Psoas muscle (tissue), 8 donors: ENCODE data around the gene EPB41L4B. TPM values are rescaled to one million over a fixed set of nuclear protein-coding genes. Genes with fewer than 3 reads are reported as not detected.

ENCODE experiments used
- ATAC-seq, 4 donors: fragments of 200-7000 bp; cut with Tn5 transposase; one replicate each; pipeline ENCODE4 v1.9.1; 2020; ENCODE audit warnings: moderate library complexity in 3 of 4, mild to moderate bottlenecking in 2 of 4
- DNase-seq, 2 donors: peaks; one replicate each; pipeline ENCODE4 v3.0.0-alpha.2; 2020
- H3K27ac ChIP-seq: fragments of 200-600 bp; one replicate; pipeline ENCODE4 v1.8.0; 2022
- H3K27me3 ChIP-seq, 3 donors: fragments of 200-600 bp in 1 of 3; one replicate each; pipeline versions ENCODE4 v1.6.1 to v1.8.0; 2013 to 2022; ENCODE audit warnings: low read length in 2 of 3, mild to moderate bottlenecking in 2 of 3, moderate library complexity in 1 of 3; ENCODE audit not compliant: insufficient read depth in 3 of 3
- H3K36me3 ChIP-seq, 2 donors: fragments of 200-600 bp in 1 of 2; one replicate each; pipeline versions ENCODE4 v1.6.1 to v1.8.0; 2013 to 2022; ENCODE audit warnings: low read depth in 1 of 2, mild to moderate bottlenecking in 1 of 2, moderate library complexity in 1 of 2; ENCODE audit not compliant: insufficient read depth in 1 of 2
- H3K4me1 ChIP-seq: fragments of 200-600 bp; one replicate; pipeline ENCODE4 v1.8.0; 2022
- H3K4me3 ChIP-seq: fragments of 200-600 bp; one replicate; pipeline ENCODE4 v1.8.0; 2022; ENCODE audit warnings: mild to moderate bottlenecking
- H3K9me3 ChIP-seq: fragments of 200-600 bp; one replicate; pipeline ENCODE4 v1.8.0; 2022
- WGBS, 3 donors: extraction: QIAGEN DNeasy Blood & Tissue Kit; methylation state at CpG; one replicate each; pipeline versions ENCODE4 v1.1.6 to v1.1.7; 2013; 5-methylcytosine and 5-hydroxymethylcytosine counted together
- intact Hi-C, 2 donors: fragments of 100-400 bp; cut with DNase I; formaldehyde crosslinking; loops; one replicate each; pipeline versions ENCODE4 v1.11.0 to v1.14.2; 2022
- polyA plus RNA-seq, 3 donors: library from polyadenylated mRNA; stranded (reverse); fragments of 200-250 nt; gene quantifications; one replicate each; pipeline ENCODE4 v1.2.3, GENCODE V29; 2013
- total RNA-seq, 4 donors: library from RNA; stranded (reverse); fragmentation: NEBNext Ultra II Directional in 2 of 4; extraction: Animal tissue kit (Norgen Biotek cat#: 25700) in 2 of 4; gene quantifications; one replicate each; pipeline versions ENCODE4 v1.2.1 to v1.2.4, GENCODE V29; 2021 to 2023
- TF ChIP-seq, protein P1 (sequence below): fragments of 200-600 bp; IDR thresholded peaks from one replicate; pipeline ENCODE4 v1.8.0; 2022; ENCODE audit warnings: antibody characterized with exemption
- donor health status: healthy with polysubstance abuse.
- donor health status: DM: no; HTN: no; CAD: no; lungs with moderate emphysema.
- donor health status: Bipolar disorder and iron deficiency.
- donor health status: healthy.
- donor health status: DM: yes; HTN: yes; CAD: no.
- donor health status: DM: no; HTN: no; CAD: no.
- donor health status: DM: no; HTN: no; CAD: no.
- donor health status: DM: yes; HTN: yes; CAD: no.

EPB41L4B gene
- total and polyA plus RNA-seq, 7 donors: 0.33 to 4.6 (median 1.8) TPM

DNA sequence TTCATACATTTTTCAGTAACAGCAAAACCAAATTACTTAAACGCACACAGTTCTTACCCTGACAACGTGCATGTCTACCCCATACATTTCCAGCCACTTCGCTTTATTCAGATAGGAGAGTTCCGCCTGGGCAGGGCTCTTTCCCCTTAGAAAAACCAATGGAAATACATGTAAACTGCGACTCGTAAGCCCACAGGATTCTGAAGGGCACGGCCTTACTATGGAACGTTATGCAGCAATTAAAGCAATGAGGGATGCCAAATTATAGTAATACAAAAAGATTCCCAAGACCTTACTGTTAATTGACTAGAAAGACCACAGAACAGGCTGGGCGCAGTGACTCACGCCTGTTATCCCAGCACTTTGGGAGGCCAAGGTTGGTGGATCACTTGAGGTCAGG, 64.5 kb downstream of the EPB41L4B start:
- no peak for ATAC-seq
- H3K36me3 ChIP-seq: no peaks in the 10 kb centered on the region
- no peak overlapping the region for H3K4me3 ChIP-seq
- 88 to 89% (median 89%) methylated on average over 10 of the region's 10 CpGs for WGBS, 3 donors
- no peak overlapping the region for H3K27ac ChIP-seq
- no peaks in the 10 kb centered on the region for H3K4me1 ChIP-seq
- no peak for DNase-seq
- TF ChIP-seq, protein P1, sequence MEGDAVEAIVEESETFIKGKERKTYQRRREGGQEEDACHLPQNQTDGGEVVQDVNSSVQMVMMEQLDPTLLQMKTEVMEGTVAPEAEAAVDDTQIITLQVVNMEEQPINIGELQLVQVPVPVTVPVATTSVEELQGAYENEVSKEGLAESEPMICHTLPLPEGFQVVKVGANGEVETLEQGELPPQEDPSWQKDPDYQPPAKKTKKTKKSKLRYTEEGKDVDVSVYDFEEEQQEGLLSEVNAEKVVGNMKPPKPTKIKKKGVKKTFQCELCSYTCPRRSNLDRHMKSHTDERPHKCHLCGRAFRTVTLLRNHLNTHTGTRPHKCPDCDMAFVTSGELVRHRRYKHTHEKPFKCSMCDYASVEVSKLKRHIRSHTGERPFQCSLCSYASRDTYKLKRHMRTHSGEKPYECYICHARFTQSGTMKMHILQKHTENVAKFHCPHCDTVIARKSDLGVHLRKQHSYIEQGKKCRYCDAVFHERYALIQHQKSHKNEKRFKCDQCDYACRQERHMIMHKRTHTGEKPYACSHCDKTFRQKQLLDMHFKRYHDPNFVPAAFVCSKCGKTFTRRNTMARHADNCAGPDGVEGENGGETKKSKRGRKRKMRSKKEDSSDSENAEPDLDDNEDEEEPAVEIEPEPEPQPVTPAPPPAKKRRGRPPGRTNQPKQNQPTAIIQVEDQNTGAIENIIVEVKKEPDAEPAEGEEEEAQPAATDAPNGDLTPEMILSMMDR: no peak
- intact Hi-C loops: no loop called here
- no peaks in the 10 kb centered on the region for H3K27me3 ChIP-seq
- H3K9me3 ChIP-seq: no peaks in the 10 kb centered on the region

DNA sequence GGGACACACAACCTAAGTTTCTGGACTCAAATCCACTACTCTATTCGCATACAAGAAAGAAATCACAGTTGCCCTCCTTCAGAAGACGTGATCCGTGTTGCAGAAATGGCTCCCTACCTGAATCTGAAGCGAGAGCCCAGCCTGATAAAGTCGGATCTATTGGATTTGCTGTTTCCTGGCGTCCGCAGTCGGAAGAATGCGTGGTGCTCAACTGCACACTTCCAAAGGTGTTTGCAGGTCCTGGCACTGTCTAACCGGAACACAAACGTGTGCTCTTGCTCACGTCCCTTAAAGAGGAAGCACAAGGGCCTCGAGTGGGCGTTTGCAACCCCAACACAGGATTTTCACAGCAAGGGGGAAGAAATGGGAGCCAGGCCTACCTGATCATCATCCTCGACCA, 65.5 kb downstream of the EPB41L4B start:
- DNase-seq (no peak), ATAC-seq (no peak)
- Histone ChIP-seq H3K27me3 (no peaks in the 10 kb centered on the region), H3K4me3 (no peak overlapping the region), H3K27ac (no peak overlapping the region), H3K4me1 (no peaks in the 10 kb centered on the region), H3K36me3 (no peaks in the 10 kb centered on the region), H3K9me3 (no peaks in the 10 kb centered on the region)
- TF ChIP-seq, protein P1: no peak
- 88 to 91% (median 91%) methylated on average over 15 of the region's 15 CpGs for WGBS, 3 donors
- intact Hi-C loops: no loop called here

DNA sequence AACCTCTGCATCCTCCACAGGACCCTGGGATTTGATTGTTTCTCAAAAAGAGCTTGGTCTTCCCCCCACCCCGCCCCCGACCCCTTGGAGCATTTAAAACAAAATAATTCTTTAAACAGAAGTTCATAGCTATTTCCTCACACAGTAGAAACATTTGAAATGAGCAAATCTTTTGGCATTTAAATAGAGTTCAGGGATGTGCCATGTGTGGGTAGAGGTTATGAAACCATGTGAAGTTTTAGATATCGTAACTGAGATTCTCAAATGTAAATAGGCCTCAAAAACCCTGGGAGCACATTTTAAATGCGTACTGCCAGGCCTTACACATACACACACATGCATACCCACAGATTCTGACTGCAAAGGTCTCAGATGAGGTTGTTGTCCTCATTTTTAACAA, 66.5 kb downstream of the EPB41L4B start:
- Histone ChIP-seq H3K36me3 (no peaks in the 10 kb centered on the region), H3K27ac (no peak overlapping the region)
- DNase-seq: no peak

DNA sequence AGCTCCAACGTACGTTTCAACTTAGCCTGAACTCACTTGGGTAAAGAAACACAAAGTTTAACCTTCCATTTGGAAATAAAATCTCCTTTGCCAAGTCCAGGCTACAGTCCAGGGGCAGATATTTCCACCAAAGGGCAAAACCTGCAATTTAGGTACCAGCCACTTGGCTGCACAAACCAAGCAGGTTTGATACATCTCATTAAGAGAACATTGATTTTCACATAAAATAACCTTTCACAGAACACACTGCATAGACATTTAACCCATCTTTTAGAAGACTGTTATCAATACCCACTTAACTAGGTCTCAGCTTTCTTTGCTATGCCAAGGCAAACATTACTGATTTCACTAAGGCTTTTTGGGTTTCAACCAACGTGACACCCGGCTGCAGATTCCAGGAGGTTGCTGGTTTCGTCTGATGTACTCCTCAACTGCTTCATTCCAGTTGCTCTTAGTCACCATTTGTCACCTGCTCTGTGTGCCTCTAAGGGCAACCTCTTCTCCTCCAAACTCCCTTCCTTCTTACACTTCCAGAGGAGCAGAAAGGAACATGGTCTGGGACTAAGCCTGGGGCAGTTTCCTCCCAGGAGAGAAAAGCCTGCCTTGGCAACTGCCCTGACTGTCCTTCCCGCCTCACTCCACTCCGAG, 67.1 kb downstream of the EPB41L4B start:
- 46 to 58% (median 47%) methylated on average over 7 of the region's 7 CpGs for WGBS, 3 donors
- H3K4me3 ChIP-seq: no peak overlapping the region
- no peaks in the 10 kb centered on the region for H3K9me3 ChIP-seq
- ATAC-seq: peak in 3 of 4 donors; percentile 61 to 80 (median 66)
- intact Hi-C loops: no loop called here
- no peak overlapping the region for H3K27ac ChIP-seq
- H3K27me3 ChIP-seq: no peaks in the 10 kb centered on the region
- TF ChIP-seq, protein P1: no peak
- DNase-seq: no peak
- H3K36me3 ChIP-seq: no peaks in the 10 kb centered on the region
- no peaks in the 10 kb centered on the region for H3K4me1 ChIP-seq

More for the DNA sequence above, 66.5 kb downstream of the EPB41L4B start:
- WGBS, 3 donors: 67 to 75% (median 73%) methylated on average over 4 of the region's 4 CpGs
- Histone ChIP-seq H3K4me1 (no peaks in the 10 kb centered on the region), H3K27me3 (no peaks in the 10 kb centered on the region), H3K4me3 (no peak overlapping the region), H3K9me3 (no peaks in the 10 kb centered on the region)
- intact Hi-C loops: no loop called here
- ATAC-seq: no peak
- TF ChIP-seq, protein P1: no peak

DNA sequence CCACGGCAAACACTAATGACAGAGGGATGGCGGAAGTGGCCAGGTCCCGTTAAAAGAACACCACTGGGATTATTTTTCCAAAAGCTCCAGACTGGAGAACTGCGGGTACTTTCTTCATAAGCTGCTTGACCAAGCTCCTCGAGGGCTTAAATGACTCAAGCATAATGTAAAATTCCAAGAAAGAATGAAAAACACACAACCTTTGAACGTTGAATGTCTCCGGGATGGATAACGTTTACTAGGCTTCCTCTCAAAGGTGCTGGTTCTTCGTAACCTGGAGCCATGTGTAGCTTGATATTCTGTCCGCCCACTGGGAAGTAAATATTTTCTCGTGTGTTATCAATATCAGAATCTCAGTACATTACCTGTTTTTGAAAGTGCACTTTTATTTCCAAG, 67.6 kb downstream of the EPB41L4B start:
- H3K27me3 ChIP-seq: no peaks in the 10 kb centered on the region
- TF ChIP-seq, protein P1: no peak
- H3K9me3 ChIP-seq: no peaks in the 10 kb centered on the region
- intact Hi-C loops: no loop called here
- H3K27ac ChIP-seq: no peak overlapping the region
- H3K4me1 ChIP-seq: no peaks in the 10 kb centered on the region
- H3K36me3 ChIP-seq: no peaks in the 10 kb centered on the region
- H3K4me3 ChIP-seq: no peak overlapping the region
- WGBS, 3 donors: 93 to 96% (median 94%) methylated on average over 11 of the region's 11 CpGs
- DNase-seq (no peak), ATAC-seq (no peak)
